Mesodermal cell (in vitro differentiated cells): ENCODE measurements around the gene TOM1.
"Not testable (repeated sequence)": the region's sequence is repeated elsewhere in the genome, so short reads cannot be mapped to it uniquely, and the experiment has no call there.

ENCODE experiments used
- H3K27ac ChIP-seq: 2 replicates; pipeline ENCODE4 v1.7.0; 2013; ENCODE audit warnings: mild to moderate bottlenecking, low read depth, low read length, moderate library complexity; ENCODE audit not compliant: severe bottlenecking
- H3K36me3 ChIP-seq: 2 replicates; pipeline ENCODE4 v1.7.1; 2013; ENCODE audit warnings: mild to moderate bottlenecking, low read length, moderate library complexity; ENCODE audit not compliant: control insufficient read depth, insufficient read depth
- H3K4me1 ChIP-seq: one replicate; pipeline ENCODE4 v1.7.1; 2013; ENCODE audit warnings: mild to moderate bottlenecking, low read length; ENCODE audit not compliant: insufficient read depth, control insufficient read depth, poor library complexity, severe bottlenecking
- H3K4me3 ChIP-seq: 2 replicates; pipeline ENCODE4 v1.7.0; 2013; ENCODE audit warnings: low read length, control low read depth, mild to moderate bottlenecking; ENCODE audit not compliant: insufficient read depth, poor library complexity, severe bottlenecking; ENCODE audit errors: extremely low read depth
- H3K9me3 ChIP-seq: 2 replicates; pipeline ENCODE4 v1.7.1; 2013; ENCODE audit warnings: mild to moderate bottlenecking, low read length, moderate library complexity; ENCODE audit not compliant: control insufficient read depth
- WGBS, 2 experiments: methylation state at CpG; one replicate each; pipeline ENCODE4 v1.1.5; 2013; ENCODE audit warnings: missing lambda C conversion rate in 2 of 2; ENCODE audit not compliant: insufficient coverage in 2 of 2; 5-methylcytosine and 5-hydroxymethylcytosine counted together

The TOM1 gene

DNA sequence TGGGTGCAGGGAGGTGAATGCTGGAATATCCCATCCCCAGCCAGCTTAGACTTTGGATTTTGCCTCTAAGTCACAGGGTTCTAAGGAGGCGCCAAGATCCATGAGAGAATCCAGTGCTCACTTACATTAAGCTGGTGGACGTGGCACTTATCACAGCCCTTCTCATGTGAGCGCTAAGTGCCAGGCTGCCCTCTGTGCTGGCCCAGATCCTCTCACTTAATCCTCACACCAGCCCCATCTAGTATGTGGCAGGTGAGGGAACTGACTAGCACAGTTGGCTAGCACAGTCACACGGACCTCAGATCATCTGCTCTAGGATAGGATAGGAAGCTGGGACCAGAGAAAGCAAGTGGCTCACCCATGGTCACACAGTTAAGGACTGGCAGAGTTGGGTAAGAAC is 84.8 kb downstream of the TOM1 start:
- H3K4me3 ChIP-seq = no peak overlapping the region
- H3K9me3 ChIP-seq = no peaks in the 10 kb centered on the region
- H3K36me3 ChIP-seq = peaks cover 10% of the 10 kb centered on the region
- peaks cover 7% of the 10 kb centered on the region for H3K4me1 ChIP-seq
- H3K27ac ChIP-seq = no peak overlapping the region
- WGBS, 2 experiments = 88 to 96% methylated on average over 3 to 4 of the region's 4 CpGs

- no peaks in the 10 kb centered on the region for H3K9me3 ChIP-seq
- no peak overlapping the region for H3K4me3 ChIP-seq
- H3K4me1 ChIP-seq = peaks cover 6% of the 10 kb centered on the region
- H3K36me3 ChIP-seq = peaks cover 10% of the 10 kb centered on the region
- whole genome bisulfite sequencing, 2 experiments = 92 to 95% methylated on average over 5 to 6 of the region's 6 CpGs
- H3K27ac ChIP-seq = no peak overlapping the region
These were observed 85.4 kb downstream of the TOM1 start for GRCh38 chr22:35384975-35385588.

DNA sequence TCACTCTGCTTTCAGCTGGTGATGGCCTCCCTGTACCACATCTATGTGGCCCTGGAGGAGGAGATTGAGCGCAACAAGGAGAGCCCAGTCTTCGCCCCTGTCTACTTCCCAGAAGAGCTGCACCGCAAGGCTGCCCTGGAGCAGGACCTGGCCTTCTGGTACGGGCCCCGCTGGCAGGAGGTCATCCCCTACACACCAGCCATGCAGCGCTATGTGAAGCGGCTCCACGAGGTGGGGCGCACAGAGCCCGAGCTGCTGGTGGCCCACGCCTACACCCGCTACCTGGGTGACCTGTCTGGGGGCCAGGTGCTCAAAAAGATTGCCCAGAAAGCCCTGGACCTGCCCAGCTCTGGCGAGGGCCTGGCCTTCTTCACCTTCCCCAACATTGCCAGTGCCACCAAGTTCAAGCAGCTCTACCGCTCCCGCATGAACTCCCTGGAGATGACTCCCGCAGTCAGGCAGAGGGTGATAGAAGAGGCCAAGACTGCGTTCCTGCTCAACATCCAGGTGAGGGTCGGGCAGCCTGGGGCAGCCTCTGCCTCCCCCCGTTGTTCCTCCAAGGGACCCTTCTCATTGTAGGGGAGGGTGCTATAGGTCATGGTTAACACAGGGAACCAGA is 87.1 kb downstream of the TOM1 start:
- no peak overlapping the region for H3K4me3 ChIP-seq
- 92 to 94% methylated on average over 10 to 19 of the region's 19 CpGs for WGBS, 2 experiments

DNA sequence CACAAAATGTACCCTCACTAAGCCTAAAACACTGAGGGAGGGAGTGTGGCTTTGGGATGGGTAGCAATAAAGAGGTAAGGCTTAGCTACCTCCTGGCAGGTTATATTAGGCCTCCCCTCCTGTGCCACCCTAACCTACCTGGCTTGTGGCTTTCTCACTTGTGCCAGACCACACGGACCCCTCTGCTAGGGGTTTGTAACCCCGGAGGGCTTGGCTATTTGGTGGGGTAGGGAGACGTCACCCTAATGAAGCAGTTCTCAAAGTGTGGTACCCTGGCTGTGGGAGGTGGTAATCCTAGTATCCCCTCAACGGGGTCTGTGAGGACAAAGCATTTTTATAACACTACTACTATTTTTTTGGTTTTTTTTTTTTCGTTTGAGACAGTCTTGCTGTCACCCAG is 91.2 kb downstream of the TOM1 start:
- WGBS, 2 experiments = 80% methylated on average over 2 of the region's 5 CpGs; no CpG with 5 or more reads in 1 of the 2 experiments
- H3K4me1 ChIP-seq = no peaks in the 10 kb centered on the region
- H3K4me3 ChIP-seq = no peak overlapping the region
- no peaks in the 10 kb centered on the region for H3K9me3 ChIP-seq
- peaks cover 17% of the 10 kb centered on the region for H3K36me3 ChIP-seq
- H3K27ac ChIP-seq = no peak overlapping the region

More for the DNA sequence above, 87.1 kb downstream of the TOM1 start:
- no peaks in the 10 kb centered on the region for H3K9me3 ChIP-seq
- no peaks in the 10 kb centered on the region for H3K4me1 ChIP-seq
- H3K36me3 ChIP-seq = peaks cover 13% of the 10 kb centered on the region
- H3K27ac ChIP-seq = no peak overlapping the region

- peaks cover 11% of the 10 kb centered on the region for H3K36me3 ChIP-seq
- WGBS, 2 experiments = 84 to 96% methylated on average over 2 of the region's 2 CpGs
These were observed 92.7 kb downstream of the TOM1 start for GRCh38 chr22:35392357-35392756.

DNA sequence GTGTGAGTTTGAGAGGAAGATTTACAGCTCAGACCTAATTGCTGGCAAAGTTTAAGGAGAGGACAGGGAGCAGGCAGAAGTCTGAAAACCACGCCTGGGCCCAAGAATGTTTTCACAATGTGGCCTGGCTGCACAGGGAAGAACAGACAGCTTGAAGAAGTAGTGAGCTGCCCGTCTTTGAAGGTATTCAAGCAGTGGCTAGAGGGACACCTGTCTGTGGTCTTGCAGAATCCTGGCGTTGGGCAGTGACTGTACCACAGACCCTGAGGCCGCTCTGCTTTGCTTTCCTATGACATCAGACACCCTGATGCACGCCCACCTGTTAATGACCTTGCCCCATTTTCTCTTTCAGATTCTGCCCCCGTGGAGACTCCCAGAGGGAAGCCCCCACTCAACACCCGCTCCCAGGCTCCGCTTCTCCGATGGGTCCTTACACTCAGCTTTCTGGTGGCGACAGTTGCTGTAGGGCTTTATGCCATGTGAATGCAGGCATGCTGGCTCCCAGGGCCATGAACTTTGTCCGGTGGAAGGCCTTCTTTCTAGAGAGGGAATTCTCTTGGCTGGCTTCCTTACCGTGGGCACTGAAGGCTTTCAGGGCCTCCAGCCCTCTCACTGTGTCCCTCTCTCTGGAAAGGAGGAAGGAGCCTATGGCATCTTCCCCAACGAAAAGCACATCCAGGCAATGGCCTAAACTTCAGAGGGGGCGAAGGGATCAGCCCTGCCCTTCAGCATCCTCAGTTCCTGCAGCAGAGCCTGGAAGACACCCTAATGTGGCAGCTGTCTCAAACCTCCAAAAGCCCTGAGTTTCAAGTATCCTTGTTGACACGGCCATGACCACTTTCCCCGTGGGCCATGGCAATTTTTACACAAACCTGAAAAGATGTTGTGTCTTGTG is 93.7 kb downstream of the TOM1 start:
- Histone ChIP-seq H3K4me3 (no peak overlapping the region), H3K36me3 (peaks cover 8% of the 10 kb centered on the region), H3K9me3 (no peaks in the 10 kb centered on the region), H3K27ac (no peak overlapping the region), H3K4me1 (peaks cover 5% of the 10 kb centered on the region)
- WGBS, 2 experiments = 91 to 93% methylated on average over 14 to 16 of the region's 16 CpGs

More at GRCh38 chr22:35392357-35392756, 92.7 kb downstream of the TOM1 start:
- no peaks in the 10 kb centered on the region for H3K9me3 ChIP-seq
- H3K4me1 ChIP-seq = peaks cover 5% of the 10 kb centered on the region
- H3K27ac ChIP-seq = no peak overlapping the region
- no peak overlapping the region for H3K4me3 ChIP-seq

- WGBS, 2 experiments = 80 to 92% methylated on average over 2 of the region's 4 CpGs
- H3K4me1 ChIP-seq = peaks cover 5% of the 10 kb centered on the region
- no peaks in the 10 kb centered on the region for H3K9me3 ChIP-seq
- H3K4me3 ChIP-seq = no peak overlapping the region
- H3K27ac ChIP-seq = no peak overlapping the region
- H3K36me3 ChIP-seq = peaks cover 8% of the 10 kb centered on the region
These were observed 94.3 kb downstream of the TOM1 start for GRCh38 chr22:35394011-35394312.

GRCh38 chr22:35394810-35395563 is 95.3 kb downstream of the TOM1 start:
- H3K36me3 ChIP-seq = peaks cover 8% of the 10 kb centered on the region
- H3K4me1 ChIP-seq = peaks cover 9% of the 10 kb centered on the region
- no peak overlapping the region for H3K27ac ChIP-seq
- H3K4me3 ChIP-seq = no peak overlapping the region
- no peaks in the 10 kb centered on the region for H3K9me3 ChIP-seq
- WGBS, 2 experiments = 100% methylated on average over 2 of the region's 5 CpGs

GRCh38 chr22:35396622-35397021 is 96.9 kb downstream of the TOM1 start:
- not testable (repeated sequence) for H3K9me3 ChIP-seq, H3K4me3 ChIP-seq
- WGBS, 2 experiments = 80 to 83% methylated on average over 5 to 6 of the region's 6 CpGs
- Histone ChIP-seq H3K4me1 (peaks cover 12% of the 10 kb centered on the region), H3K36me3 (peaks cover 10% of the 10 kb centered on the region), H3K27ac (peak overlapping the region; percentile 74)

- H3K27ac ChIP-seq = peak overlapping the region; percentile 74
- H3K4me1 ChIP-seq = peaks cover 17% of the 10 kb centered on the region
- H3K4me3 ChIP-seq = no peak overlapping the region
- WGBS, 2 experiments = 79 to 87% methylated on average over 8 to 9 of the region's 13 CpGs
- H3K36me3 ChIP-seq = peaks cover 15% of the 10 kb centered on the region
- H3K9me3 ChIP-seq = no peaks in the 10 kb centered on the region
These were observed 97.6 kb downstream of the TOM1 start for GRCh38 chr22:35397095-35397904.
